Upper lobe of left lung (tissue), 4 donors: ENCODE results near the gene KIF22.
"Not testable (repeated sequence)": the region's sequence is repeated elsewhere in the genome, so short reads cannot be mapped to it uniquely, and the experiment has no call there.

ENCODE experiments used
- POLR2A ChIP-seq, 4 donors: fragments of 450-650 bp; IDR thresholded peaks; one replicate each; pipeline ENCODE4 v1.5.1; 2016 to 2017; ENCODE audit warnings: antibody characterized with exemption in 4 of 4, mild to moderate bottlenecking in 2 of 4
- TF ChIP-seq, protein P1 (sequence below), 6 experiments: fragments of 450-650 bp in 4 of 6; fragments of 200-600 bp in 2 of 6; sonication (generic) in 2 of 6; IDR thresholded peaks; one replicate each; pipeline ENCODE4 v1.5.1; 2016 to 2019; ENCODE audit warnings: antibody characterized with exemption in 6 of 6

DNA sequence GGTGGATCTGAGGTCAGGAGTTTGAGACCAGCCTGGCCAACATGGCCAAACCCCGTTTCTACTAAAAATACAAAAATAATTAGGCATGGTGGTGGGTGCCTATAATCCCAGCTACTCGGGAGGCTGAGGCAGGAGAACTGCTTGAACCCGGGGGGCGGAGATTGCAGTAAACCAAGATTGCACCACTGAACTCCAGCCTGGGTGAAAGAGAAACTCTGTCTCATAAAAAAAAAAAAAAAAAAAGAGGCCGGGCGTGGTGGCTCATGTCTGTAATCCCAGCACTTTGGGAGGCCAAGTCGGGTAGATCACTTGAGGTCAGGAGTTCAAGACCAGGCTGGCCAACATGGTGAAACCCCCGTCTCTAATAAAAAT is 29.3 kb upstream of the KIF22 start:
- TF ChIP-seq, protein P1, sequence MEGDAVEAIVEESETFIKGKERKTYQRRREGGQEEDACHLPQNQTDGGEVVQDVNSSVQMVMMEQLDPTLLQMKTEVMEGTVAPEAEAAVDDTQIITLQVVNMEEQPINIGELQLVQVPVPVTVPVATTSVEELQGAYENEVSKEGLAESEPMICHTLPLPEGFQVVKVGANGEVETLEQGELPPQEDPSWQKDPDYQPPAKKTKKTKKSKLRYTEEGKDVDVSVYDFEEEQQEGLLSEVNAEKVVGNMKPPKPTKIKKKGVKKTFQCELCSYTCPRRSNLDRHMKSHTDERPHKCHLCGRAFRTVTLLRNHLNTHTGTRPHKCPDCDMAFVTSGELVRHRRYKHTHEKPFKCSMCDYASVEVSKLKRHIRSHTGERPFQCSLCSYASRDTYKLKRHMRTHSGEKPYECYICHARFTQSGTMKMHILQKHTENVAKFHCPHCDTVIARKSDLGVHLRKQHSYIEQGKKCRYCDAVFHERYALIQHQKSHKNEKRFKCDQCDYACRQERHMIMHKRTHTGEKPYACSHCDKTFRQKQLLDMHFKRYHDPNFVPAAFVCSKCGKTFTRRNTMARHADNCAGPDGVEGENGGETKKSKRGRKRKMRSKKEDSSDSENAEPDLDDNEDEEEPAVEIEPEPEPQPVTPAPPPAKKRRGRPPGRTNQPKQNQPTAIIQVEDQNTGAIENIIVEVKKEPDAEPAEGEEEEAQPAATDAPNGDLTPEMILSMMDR (IDR thresholded peaks at IDR 0.05) = not testable (repeated sequence)
- not testable (repeated sequence) for TF ChIP-seq POLR2A (IDR thresholded peaks at IDR 0.05)
